NCI-H2107 treated with DMSO at 0.1 percent for 48 hours (cell line): ENCODE results near the gene AKAP8L.
"Not testable (repeated sequence)": the region's sequence is repeated elsewhere in the genome, so short reads cannot be mapped to it uniquely, and the experiment has no call there.

Source experiments
- DNase-seq: peaks from one replicate; lab custom pipeline; 2025; ENCODE audit not compliant: unreplicated experiment; lab: John Stamatoyannopoulos, UW

The AKAP8L gene

GRCh38 chr19:15421136-15421695 lies 2.4 kb upstream of the AKAP8L start:
- DNase-seq: no peak

DNA sequence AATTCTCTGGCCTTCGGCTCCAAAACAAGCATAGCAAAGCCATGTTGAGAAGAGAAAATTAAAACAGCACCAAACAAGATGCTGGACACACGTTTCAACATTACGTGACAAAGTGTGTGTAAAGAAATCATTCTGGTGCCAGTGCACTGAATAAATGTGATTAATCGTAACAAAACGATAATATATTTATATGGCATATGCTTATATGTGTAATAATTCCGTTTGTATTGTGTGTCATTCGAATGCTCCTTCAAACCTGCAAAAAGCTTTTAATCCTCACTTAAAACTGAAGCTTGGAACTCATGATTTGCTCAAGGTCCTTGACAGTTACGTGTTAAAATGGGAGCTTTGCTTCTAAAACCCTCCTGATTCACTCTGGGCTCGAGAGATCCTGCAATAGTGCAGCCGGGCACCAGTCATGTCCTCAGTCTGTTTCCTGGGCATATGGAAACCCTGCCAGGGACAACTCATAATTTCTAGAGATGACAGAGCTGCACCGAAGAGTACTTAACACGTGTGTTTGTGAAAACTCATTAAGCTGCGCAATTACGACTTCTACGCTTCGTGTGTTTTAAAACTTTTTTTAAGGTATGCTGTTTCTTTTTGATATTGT lies 731 bp upstream of the AKAP8L start:
- DNase-seq: no peak

GRCh38 chr19:15418231-15418578 lies 583 bp downstream of the AKAP8L start:
- DNase-seq: no peak

GRCh38 chr19:15417699-15418098 lies 1.1 kb downstream of the AKAP8L start:
- no peak for DNase-seq

DNA sequence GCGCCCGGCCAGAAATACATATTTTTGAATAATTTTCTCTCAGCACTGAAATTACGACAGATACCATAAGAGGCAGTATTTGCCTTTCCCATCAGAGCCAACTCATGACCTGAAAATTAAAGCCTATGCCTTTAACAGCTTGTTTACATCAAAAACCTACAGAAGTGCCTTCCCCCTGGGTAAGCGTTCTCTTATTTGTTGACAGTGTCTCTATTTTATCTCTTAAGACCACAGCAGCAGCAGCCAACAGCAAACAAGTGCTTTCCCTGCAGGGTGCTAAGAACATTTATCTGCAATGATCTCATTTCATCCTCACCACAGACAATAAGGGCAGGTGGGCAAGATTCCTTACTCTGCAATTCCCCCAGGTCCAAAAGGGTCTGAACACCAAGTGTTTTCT lies 6.0 kb downstream of the AKAP8L start:
- DNase-seq: peak; percentile 47

GRCh38 chr19:15411351-15411750 lies 7.4 kb downstream of the AKAP8L start:
- DNase-seq: not testable (repeated sequence)

DNA sequence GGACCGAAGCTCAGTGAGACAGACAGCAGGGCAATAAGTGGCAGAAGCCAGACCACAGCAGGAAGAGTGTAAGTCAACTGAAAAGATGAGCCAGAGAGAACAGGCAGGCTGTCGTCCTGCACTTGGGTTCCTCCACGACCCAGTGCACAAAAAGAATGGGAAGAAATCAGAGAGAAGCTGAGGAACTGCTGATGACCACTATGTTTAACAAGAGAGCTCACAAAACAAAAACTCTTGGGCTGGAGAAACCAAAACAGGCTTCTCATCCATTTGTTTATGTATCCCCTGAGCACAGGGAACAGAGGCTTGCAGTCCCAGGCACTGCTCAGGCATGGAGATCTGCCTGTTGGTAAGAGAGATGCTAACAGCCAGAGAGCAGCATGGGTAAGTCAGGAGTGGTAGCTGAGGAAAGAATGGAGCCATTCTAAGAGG lies 14.0 kb downstream of the AKAP8L start:
- no peak for DNase-seq

DNA sequence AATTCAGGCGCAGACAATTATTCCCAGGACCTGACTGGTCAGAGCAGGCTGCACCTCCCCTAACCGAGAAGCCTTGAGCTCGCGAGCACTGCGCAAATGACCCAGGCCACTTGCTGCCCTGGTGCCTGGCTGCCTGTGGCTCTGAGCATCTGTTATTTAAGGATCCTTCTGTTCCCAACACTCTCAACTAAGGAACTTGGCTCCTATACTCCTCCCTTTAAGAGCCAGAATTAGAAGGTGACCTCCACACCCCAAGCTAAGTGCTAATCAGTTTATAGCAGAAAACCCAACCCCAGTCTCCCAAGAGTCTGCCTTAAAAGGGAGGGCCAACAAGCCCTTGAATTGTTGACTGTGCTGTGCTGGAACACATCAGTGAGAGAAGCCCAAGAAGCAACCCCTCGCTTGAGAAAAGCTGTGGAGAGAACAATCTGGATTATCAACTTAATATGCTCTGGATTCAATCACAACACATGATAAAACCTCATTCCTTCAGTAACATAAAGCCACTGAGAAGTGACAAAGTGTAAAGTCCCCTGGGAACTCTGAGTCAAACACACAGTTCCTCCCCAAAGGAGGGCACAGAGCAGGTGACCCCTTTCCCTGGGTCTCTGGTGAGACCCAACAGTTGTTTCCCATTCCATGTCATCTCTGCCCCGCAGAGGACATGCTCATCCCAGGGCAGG lies 14.6 kb downstream of the AKAP8L start:
- no peak for DNase-seq

GRCh38 chr19:15403151-15403531 lies 15.6 kb downstream of the AKAP8L start:
- DNase-seq: no peak

DNA sequence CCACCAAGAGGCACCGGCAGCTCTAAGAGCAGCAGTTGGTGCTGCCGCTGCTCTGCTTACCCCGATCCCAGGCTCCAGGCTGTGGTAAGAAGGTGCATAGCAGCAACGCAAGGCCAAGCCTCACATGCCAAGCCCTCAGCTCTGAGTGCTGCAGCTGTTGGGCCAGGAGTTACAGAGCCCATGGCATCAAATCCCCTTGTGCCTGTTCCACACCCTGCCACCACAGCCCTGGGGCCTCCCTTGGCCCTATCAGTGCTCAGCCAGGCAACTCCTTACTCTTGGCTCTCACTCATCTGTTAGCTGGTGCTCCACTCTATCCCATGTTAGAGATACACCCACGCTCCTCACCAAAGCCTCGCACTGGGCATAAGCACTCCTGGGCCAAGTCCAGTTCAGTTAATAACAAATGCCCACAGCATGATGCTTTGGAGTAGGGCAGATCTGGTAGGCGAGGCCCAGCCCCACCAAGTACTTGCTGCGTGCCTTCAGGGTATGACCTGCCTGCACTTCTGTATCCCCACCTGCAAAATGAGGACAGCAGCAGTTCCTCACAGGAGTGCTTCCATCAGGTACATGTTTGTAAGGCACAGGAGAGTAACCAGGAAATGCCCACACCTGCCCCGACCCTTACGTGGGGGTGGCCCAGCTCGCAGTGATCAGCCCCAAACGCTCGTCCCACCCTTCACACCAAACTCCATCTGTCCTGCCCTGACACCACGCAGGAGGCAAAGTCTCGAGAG lies 16.2 kb downstream of the AKAP8L start:
- no peak for DNase-seq

GRCh38 chr19:15401397-15401710 lies 17.4 kb downstream of the AKAP8L start:
- no peak for DNase-seq

DNA sequence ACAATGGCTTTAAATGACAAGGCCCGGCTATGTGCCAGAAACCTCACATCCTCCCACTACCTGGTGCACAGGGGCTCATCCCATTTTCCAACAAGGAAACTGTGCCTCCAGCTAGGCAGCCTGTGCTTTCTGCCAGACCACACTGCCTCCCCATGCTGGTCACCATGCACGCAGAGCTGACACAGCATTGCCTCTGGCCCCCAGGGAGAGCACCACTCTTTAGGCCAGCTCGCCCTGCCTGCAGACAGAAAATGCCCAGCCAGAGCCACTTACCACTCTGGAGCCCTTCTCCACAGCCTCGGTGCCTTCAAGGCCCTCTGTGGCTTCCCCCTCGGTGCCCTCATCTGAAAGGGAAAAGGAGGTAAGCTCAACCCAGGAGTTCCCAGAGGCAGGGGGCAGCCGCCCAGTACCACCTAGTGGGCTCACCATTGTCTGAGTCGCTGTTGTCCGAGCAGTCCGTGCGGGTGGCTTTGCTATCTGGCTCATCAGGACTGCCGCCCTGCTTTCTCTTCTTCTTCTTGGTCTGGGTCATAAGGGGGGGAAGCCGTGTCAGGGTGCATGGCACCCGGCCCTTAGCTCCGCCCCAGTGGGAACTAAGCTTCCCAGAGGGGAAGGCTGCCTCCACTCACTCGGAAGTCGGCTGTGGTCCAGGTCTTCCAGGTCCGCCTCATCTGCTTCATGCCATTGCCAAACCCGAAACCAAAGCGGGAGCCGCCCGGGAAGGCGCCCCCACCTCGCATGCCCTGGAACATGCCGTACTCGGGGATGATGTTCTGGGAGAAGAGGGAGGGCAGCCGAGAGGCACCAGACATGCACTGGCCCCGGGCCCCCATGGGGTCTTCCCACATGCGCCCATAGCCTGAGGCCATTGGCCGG lies 18.0 kb downstream of the AKAP8L start:
- no peak for DNase-seq

- no peak for DNase-seq
Measured at GRCh38 chr19:15399635-15400034, 19.2 kb downstream of the AKAP8L start.

DNA sequence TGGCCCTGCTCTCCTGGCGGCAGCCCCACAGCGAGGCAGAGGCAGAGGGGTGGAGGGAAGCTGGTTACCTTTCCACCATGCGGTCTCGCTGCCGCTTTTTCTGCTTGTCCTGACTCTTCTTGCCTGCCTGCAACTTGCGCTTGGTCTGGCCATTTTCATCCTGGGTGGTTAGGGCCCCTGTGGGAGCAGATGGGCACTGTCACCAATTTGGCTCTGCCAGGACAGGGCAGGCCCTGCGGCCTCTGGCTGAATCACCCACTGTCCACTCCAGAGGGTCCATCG lies 19.6 kb downstream of the AKAP8L start:
- no peak for DNase-seq

GRCh38 chr19:15398501-15399233 lies 20.1 kb downstream of the AKAP8L start:
- no peak for DNase-seq

GRCh38 chr19:15397782-15398181 lies 21.0 kb downstream of the AKAP8L start:
- no peak for DNase-seq

GRCh38 chr19:15397236-15397635 lies 21.6 kb downstream of the AKAP8L start:
- DNase-seq: no peak

DNA sequence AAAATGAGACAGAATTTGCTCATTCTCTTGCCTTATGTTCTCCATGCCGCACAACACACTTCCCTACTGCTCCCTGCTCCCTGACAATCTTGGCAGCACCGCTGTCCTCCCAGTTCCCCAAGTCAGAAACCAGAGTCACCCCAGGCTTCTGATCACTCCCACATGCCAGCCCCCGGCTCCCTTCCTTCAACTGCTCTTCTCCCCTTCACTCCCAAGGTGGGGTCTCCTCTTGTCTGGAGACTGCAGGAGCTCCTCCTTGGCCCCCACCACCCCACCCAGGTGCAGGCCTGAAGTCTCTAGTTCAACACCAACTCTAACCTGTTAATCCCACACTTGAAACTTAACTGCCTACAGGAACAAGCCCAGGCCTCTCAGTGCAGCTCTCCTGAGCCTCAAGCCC lies 22.4 kb downstream of the AKAP8L start:
- no peak for DNase-seq

DNA sequence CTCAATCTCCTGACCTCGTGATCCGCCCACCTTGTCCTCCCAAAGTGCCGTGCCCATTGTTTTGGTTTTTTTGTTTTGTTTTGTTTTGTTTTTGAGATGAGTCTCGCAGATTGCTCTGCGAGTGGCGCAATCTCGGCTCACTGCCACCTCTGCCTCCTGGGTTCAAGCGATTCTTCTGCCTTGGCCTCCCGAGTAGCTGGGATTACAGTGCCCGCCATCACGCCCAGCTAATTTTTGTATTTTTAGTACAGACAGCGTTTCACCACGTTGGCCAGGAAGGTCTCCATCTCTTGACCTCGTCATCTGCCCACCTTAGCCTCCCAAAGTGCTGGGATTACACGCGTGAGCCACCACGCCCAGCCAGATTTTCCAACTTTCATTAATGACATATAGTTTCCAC lies 23.5 kb downstream of the AKAP8L start:
- DNase-seq: not testable (repeated sequence)

DNA sequence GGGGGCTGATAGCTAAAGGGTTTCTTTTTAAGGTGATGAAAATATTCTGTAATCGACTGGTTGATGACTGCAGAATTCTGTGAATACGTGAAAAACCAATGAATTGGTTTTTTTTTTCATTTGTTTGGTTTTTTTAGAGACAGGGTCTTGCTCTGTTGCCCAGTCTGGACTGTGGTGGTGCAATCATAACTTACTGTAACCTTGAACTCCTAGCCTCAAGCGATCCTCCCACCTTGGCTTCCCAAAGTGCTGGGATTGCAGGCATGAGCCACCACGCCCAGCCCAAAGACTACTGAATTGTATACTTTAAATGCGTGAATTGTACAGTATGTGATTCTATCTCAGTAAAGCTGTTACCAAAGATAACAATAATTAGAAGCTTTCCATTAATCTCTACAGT lies 24.4 kb downstream of the AKAP8L start:
- no peak for DNase-seq

GRCh38 chr19:15393963-15394362 lies 24.8 kb downstream of the AKAP8L start:
- no peak for DNase-seq
